HG03469 (cell line): ENCODE data around the gene ITSN1.
"Not testable (repeated sequence)": the region's sequence is repeated elsewhere in the genome, so short reads cannot be mapped to it uniquely, and the experiment has no call there.

Experiments
- ATAC-seq: cut with Tn5 transposase; IDR thresholded peaks from one replicate; pipeline ENCODE4 v1.9.1; 2021; ENCODE audit warnings: mild to moderate bottlenecking, moderate library complexity, moderate number of reproducible peaks; ENCODE audit not compliant: unreplicated experiment

The ITSN1 gene

DNA sequence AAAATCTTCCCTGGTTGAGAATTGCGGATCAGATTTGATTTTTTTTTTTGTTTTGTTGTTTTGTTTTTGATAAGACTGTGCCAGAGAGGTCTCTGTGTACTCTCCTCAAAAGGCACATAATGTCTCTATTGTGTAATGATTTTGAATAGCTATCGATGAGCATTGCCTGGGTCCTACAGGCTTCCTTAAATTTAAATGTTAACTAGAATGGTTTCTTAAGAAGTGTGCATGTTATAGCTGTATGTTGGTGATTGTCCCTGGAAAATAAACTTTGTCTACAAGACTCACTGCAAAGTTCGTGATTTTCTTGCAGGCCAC lies 121.2 kb downstream of the ITSN1 start:
- ATAC-seq: no peak

DNA sequence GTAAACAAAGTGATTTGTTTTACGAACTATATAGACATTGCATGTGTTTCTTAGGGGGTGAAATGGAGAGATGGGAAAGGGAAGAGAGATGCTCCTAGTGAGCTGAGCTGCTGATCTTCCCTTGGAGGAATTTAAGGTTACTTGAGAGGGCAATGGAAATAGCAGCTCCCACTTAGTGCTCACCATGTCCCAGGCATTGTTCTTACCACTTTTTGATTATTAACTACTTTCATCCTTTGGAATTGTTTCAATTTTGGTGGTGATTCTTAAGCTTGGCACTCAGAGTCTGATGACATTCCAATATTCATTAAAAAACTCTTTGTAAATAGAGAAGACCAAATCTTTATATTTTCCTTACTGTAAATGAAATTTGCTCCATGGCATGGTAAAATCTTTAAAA lies 124.9 kb downstream of the ITSN1 start:
- no peak for ATAC-seq

DNA sequence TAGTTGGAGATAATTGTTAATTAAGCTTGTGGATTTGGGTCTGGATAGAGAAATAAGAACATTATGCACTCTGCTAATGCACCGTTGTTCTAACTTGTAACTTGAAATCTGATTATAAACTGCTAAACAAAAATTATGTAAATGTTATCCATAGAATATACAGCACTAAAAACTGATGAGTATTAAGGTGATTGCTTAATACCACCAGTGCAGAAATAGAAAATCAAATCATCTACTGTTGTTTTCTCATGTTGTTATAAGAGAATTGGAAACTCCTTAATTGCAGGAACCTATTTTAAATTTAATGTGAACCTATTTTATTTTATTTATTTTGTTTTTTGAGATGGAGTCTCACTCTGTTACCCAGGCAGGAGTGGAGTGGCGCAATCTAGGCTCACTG lies 125.7 kb downstream of the ITSN1 start:
- ATAC-seq: no peak

DNA sequence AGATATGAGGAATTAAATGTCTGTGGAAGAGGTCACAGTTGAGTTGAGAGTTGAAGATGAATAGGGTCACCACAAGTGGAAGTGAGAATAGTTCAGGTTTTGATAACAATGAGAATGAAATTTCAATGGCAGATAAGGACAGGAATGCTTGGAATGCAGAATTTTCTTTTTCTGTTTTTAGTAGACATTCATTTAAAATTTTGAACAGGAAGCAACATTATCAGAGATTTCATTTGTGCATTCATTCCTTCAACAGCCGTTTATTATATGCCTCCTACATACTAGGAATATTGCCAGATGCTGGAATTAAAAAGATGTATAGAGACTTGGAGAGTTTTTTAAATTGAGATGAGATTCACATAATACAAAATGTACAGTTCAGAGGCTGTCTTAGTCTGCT lies 126.8 kb downstream of the ITSN1 start:
- no peak for ATAC-seq

DNA sequence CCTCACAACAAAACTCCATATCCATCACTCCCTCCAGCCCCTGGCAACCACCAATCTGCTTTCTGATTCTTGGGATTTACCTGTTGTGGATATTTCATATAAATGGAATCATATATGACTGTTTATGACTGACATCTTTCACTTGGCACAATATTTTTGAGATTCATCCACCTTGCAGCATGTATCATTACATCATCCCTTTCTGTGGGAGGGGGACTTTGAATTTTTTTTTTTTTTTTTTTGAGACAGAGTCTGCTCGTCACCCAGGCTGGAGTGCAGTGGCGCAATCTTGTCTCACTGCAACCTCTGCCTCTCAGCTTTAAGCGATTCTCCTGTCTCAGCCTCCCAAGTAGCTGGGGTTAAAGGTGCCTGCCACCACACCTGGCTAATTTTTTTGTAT lies 128.2 kb downstream of the ITSN1 start:
- no peak for ATAC-seq

DNA sequence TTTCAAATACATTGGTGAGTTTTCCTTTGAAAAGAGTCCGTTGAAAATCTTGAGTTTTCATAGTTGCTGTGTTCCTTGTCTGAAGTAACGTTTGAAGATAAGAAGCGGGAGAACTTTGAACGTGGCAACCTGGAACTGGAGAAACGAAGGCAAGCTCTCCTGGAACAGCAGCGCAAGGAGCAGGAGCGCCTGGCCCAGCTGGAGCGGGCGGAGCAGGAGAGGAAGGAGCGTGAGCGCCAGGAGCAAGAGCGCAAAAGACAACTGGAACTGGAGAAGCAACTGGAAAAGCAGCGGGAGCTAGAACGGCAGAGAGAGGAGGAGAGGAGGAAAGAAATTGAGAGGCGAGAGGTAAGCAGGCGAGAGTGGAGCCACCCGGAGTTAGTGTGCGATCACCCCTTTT lies 129.7 kb downstream of the ITSN1 start:
- ATAC-seq: no peak

DNA sequence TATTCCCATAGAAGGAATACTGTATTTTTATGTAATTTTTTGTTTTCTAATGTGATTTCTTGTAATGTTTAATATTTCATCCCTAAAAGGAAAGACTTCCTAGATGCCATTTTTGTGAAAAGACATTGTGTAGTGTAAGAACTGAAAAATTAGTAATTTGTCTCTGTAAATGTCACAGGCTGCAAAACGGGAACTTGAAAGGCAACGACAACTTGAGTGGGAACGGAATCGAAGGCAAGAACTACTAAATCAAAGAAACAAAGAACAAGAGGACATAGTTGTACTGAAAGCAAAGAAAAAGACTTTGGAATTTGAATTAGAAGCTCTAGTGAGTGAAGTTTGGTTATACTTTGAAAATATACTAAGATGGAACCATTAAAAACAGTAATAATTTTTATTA lies 132.2 kb downstream of the ITSN1 start:
- no peak for ATAC-seq

DNA sequence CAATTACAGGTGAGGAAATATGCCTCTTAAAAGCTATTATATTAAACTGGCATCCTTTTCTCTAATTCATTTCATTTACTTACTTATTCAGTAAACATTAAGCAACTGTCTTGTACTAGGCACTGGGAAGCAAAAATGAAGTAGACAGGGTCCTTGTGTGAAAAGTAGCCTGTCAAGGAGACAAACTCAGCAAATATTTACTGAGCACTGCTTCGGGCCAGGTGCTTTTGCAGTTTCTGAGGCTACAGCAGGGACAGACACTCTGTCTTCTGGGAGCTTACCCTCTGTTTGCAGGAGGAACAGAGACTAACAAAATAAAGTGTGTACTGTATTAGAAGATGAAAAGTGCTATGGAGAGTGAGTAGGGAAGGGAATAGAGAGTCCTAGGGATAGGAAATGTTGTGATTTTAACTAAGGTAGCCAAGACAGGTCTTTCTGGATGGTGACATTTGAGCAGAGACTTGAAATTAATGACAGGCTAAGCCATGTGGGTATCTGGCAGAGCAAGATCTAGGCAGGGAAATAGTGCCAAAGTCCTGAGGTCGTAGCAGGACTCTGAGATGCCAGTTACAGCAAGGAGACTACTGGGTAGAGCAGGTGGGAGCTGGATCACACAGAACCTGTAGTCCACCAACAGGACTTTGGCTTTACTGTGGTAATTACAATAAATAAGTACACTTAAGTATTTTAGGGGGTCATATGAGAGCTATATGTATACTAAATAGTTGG lies 133.0 kb downstream of the ITSN1 start:
- ATAC-seq: no peak

DNA sequence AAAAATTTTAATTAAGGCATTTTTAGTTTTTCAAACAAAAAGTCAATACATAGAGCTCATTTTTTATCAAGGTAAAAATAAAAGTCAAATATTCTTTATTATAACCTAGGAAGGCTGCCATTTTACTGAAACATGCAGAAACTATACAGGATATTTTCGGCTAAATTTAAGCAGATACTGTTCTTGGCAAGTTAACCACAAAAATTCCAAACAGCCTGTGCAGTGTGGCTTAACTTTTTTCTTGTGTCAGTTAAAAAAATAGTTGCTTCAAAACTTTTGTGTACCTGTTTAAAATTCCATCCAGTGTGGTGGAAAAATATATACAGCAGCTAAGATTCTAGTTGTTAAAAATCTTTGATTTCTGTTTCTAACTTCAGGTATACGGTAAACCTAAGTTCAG lies 138.3 kb downstream of the ITSN1 start:
- ATAC-seq: no peak

DNA sequence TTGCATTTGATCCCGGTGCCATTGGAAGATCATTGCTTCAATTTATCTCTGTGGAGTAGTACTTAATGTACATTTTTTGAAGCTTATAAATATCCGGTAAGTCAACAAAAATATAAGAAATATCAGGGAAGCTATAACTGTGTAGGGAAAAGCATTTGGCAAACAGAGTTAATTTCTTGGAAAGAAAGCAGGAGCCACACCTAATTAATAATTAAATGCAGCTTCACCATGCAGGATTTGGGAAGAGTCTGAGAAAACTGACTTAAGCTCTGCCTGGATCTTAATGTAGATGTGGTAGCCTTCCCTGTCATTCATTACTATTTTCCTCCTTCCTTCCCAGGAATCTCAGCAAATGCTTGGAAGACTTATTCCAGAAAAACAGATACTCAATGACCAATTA lies 138.8 kb downstream of the ITSN1 start:
- no peak for ATAC-seq

DNA sequence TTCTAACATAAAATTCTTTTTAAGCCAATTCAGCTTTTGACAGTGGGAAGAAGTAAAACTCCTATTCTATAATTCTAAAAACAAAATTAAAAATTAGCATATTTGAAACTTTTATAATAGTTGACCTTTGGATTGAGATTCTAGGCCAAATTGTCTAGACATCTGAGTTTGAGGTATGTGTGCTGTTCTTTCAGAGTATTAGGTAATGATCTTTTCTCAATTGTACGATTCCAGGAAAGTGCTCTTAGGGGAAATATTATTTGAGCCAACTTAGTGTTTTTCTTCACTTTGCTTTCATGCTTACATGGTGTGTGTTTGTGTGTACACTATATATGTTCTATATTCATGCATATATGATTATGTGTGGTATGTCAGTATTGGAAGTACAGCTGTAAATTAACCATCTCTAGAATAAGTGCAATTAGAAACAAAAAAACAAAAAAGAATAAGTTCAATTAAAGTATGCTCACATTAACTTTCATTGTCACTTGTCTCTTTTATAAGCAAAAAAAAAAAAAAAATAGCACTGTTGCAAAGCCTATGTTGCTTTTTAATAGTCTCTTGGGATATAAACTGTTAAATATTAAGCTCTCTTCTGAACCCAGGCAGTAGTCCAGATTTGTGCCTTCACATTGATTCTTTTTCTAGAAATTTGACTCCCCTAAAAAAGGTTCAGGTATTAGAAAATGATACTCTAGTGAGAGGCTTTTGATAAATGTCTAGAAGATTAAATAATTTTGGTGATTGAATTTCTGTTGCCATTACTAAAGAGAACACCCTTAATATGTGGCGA lies 141.1 kb downstream of the ITSN1 start:
- no peak for ATAC-seq

DNA sequence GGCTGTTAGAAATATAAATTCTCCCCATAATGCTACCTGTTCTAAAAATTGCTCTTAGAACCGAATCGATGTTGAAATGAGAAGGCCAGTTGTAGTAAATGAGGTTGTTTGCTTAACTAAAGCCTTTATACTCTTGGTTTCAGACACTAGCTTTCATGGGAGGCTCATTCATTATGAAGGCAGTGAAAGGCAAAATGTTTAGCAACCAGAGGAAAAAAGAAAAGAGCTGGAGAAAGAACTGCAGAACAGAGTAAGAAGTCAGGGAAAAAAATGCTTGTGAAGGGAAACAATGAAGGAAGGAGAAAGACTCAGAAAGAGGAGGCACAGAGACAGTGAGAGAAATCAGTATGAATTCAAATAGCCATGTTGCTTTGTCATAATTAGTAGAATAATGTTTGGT lies 145.1 kb downstream of the ITSN1 start:
- no peak for ATAC-seq

DNA sequence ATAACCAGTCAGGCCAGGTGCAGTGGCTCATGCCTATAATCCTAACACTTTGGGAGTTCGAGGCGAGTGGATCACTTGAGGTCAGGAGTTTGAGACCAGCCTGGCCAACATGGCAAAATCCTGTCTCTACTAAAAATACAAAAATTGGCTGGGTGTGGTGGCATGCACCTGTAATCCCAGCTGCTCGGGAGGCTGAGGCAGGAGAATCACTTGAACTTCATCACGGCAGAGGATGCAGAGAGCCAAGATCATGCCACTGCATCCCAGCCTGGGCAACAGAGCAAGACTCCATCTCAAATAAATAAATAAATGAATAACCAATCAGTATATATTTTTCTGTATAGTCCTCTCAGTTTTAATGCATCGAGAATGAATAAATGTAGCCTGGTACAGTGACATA lies 146.1 kb downstream of the ITSN1 start:
- ATAC-seq: not testable (repeated sequence)

DNA sequence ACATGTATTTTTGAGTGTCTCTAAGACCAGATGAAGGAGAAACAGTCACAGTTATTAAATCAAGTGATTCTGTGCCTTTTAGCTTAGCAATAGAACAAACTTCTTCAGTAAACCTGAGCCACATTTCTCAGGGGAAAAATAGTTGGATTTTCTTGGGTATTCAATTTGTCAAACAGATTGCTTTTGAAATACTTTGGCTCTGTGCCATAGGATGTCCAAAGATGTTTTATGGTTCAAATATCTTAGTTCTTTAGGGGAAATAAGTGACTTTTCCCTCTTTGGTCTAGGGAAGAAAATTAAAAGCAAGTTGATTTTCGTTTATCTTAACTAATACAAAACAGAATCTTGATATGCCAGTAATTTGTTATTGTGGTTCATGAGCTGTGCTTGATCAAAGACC lies 147.4 kb downstream of the ITSN1 start:
- no peak for ATAC-seq

DNA sequence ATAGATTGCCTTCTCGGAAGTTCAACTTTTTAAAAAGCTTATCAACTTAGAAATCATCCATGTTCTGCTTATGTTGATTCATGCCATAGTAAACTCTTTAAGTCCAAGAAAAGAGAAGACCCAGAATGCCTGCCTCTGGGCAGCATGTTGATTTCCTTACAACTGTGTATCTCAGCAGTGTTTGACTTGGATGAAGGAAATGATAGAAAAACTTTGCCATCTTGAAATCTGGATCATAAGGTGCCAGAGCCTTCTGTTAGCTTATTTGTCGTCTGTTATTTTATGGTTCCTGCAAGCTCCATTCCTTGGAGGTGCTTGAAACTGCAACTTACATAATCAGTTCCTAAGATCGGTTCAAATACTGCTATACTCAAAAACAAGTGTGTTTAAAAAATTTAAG lies 148.8 kb downstream of the ITSN1 start:
- no peak for ATAC-seq

DNA sequence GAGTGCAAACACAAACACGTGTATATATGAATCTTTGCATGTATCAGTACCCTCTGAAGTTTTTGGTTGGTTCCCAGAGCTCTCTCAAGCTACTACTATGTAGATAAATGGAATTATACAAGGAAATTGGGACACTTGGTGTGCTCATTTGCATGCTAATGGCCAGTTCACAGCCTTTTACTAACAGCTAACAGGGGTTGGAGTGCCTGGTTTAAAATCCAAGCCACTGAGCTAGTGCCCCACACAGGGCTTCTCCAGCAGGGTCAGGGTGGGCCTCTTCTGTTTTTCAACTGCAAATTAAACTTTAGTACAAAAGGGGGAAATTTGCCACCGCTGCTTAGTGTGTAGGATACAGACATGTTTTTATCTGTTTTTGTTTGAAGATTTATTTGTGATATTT lies 152.3 kb downstream of the ITSN1 start:
- no peak for ATAC-seq

DNA sequence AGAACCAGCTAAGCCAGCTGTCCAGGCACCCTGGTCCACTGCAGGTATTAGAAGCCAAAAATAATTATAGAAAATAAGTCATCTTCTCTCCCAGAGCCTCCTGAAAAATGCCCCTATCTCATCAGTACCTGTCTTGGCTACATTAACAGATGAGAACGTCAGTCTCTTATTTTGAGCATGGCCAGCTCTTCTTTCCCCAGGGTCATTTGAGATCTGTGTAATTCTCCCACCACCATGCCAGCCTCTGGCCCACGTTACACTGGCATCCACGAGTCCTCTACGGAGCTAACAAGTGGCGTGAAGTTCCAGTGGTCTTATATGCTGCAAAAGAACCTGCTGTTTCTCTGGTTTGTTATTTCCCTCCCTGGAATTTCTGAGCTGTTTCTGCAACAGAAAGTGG lies 155.3 kb downstream of the ITSN1 start:
- no peak for ATAC-seq

DNA sequence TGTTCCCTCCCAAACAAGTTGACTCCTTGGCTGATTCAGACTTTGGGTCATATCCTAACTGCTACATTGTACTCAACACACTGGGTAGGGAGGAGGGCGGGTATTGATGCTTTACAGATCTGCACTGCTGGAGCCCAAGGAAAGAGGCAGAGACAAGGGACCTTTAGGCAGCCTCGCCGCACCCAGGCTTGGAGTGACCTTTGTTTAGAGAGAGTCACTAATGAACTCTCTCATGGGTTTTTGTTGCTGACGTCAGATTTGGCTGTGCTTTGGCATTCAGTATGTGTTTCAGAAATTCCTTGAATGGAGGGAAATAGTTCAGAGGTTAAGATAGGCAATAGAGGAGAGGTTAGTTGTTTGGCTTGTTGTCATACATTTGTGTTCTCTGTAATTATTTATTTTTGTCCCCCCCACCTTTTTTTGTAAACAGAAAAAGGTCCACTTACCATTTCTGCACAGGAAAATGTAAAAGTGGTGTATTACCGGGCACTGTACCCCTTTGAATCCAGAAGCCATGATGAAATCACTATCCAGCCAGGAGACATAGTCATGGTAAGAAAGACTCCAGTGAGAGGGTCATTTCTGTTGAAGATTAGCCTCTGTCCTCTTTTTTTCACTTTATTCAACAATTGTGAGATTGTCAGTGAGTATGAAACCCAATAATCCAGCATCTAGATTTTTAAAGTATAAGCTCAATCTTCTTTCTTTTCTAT lies 157.2 kb downstream of the ITSN1 start:
- ATAC-seq: no peak

DNA sequence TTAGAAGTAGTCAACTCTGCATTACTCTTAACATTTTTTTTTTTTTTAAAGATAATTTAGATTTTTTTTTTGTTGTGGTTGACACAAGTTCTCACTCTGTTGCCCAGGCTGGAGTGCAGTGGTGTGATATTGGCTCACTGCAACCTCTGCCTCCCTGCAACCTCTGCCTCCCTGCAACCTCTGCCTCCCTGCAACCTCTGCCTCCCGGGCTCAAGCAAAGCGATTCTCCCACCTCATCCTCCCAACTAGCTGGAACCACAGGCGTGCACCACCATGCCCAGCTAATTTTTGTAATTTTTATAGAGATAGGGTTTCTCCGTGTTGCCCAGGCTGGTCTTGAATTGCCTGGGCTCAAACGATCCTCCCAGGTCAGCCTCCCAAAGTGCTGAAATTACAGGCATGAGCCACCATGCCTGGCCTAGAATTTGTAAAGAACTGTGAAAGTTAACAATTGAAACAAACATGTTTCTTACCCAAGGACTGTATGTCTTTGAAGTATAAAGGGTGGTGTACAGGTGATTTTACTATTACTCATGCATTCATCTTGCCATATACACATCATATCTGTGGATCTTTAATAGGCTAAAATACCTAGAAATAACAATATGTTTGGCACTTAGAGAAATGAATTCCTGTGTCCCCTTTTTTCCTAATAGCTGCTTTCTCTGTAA lies 158.6 kb downstream of the ITSN1 start:
- ATAC-seq: no peak

DNA sequence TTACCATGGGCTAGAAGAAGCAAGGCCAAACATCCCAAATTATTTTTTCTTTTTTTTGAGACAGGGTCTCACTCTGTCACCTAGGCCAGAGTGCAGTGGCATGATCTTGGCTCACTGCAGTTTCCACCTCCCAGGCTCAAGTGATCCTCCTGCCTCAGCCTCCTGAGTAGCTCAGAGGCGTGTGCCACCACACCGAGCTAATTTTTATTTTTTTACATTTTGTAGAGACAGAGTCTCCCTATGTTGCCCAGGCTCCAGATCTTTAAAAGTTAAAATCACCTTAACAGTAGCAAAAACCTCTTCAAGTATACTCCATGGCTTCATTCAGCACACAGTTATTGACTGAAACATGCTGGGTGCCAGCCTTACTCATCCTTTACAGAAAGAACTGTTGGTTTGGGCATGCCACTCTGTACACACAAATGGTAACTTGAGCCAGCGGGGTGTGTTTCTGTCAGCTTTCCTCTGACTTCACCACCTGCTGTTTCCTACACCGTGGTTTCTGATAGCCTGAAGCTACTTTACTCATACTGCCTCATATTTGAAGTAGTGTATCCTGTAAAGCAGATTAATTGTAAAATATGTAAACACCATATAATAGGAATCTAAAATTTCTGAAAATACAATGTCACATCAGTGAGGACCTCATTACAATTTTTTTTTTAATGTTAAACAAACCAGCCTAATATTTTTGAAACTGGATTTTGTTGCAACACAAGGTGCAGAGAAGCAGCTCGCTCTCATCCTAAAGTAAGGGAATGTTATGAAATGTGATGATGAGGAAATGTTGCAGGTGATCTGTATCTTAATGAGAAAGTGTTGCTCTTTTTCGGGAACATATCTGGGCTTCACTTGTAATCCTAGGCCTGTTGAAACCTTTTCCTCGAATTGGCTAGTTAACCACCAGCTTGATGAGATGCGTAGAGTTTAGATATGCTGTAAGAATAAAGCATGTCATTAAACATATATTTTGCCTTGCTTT lies 159.4 kb downstream of the ITSN1 start:
- ATAC-seq: no peak
